ENCODE measurements around the gene CYB5R3. TPM values are rescaled to one million over a fixed set of nuclear protein-coding genes. Genes with fewer than 3 reads are reported as not detected.
"Not testable (repeated sequence)": the region's sequence is repeated elsewhere in the genome, so short reads cannot be mapped to it uniquely, and the experiment has no call there.

Gene CYB5R3
- total RNA-seq, 1 donor from 2014 or later: 243 TPM

DNA sequence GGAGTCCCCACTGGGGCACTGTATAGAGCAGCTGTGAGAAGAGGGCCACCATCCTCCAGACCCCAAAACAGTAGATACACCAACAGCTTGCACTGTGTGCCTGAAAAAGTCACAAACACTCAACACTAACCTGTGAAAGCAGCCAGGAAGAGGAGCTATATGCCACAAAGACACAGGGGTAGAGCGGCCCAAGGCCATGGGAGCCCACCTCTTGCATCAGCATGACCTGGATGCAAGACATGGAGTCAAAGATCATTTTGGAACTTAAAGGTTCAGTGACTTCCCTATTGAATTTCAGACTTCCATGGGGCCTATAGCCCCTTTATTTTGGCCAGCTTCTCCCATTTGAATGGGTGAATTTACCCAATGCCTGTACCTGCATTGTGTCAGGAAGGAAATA is 29.7 kb upstream of the CYB5R3 start:
- DNase-seq (ENCODE audit: low spot score): no peak

DNA sequence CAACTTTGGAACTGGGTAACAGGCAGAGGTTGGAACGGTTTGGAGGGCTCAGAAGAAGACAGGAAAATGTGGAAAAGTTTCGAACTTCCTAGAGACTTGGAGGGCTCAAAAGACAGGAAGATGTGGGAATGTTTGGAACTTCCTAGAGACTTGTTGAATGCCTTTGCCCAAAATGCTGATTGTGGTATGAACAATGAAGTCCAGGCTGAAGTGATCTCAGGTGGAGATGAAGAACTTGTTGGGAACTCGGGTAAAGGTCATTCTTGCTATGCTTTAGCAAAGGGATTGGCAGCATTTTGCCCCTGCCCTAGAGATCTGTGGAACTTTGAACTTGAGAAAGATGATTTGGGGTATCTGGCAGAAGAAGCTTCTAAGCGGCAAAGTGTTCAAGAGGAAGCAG is 28.7 kb upstream of the CYB5R3 start:
- not testable (repeated sequence) for DNase-seq (ENCODE audit: low spot score)

DNA sequence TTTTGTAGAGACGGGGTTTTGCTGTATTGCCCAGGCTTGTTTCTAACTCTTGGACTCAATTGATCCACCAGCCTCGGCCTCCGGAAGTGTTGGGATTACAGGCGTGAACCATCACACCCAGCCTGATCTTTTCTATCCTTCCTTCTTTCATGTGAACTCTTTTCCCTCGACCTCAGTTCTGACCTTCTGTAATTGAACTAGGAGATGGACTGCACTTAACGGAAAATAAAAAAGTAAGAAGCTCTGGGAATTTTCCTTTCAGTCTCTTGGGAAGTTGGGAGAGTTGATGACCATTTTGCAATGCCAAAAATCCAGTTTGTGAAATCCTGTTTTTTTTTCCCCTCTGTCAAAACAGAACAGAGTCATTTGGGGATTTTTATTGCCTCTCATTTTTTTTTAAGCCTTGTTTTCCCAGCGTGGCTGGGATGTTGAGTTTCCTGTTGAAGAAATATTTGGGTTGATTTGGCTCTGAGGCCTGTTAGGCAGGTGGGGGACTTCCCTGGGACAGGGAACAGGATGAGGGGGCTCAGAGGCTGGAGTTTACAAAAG is 26.9 kb upstream of the CYB5R3 start:
- DNase-seq (ENCODE audit: low spot score): no peak

DNA sequence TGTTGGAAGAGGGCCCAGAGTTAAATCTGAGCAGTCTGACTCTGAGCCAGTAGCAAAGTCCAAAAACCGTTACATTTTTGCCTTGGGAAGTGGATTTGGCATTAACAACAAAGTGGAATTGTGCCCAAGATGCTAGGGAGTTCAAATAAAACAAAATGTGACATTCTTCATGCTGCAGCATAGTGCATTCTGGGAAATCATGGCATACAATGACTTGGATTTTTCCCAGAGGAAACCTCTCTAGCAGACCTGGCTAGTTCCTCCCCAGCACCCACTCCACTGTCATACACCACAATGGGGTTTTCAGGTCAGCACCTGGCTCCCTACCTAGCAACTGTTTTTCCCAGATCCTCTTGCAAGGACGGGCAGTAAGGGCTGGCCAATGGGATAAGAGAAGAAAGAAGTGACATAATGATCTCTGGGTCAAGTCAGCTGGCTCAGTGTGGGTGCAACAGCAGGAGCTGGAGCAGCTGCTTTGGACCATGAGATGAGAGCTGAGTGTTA is 24.8 kb upstream of the CYB5R3 start:
- no peak for DNase-seq (ENCODE audit: low spot score)

DNA sequence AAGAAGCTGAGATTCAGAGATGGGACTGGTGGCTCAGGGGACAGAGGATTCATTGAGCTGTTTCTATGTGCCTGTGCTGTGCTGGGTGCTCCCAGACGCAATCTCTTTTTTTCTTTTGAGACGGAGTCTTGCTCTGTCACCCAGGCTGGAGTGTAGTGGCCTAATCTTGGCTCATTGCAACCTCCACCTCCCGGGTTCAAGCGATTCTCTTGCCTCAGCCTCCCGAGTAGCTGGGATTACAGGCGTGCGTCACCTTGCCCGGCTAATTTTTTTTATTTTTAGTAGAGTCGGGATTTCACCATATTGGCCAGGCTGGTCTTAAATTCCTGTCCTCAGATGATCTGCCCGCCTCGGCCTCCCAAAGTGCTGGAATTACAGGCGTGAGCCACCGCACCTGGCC is 23.9 kb upstream of the CYB5R3 start:
- not testable (repeated sequence) for DNase-seq (ENCODE audit: low spot score)

DNA sequence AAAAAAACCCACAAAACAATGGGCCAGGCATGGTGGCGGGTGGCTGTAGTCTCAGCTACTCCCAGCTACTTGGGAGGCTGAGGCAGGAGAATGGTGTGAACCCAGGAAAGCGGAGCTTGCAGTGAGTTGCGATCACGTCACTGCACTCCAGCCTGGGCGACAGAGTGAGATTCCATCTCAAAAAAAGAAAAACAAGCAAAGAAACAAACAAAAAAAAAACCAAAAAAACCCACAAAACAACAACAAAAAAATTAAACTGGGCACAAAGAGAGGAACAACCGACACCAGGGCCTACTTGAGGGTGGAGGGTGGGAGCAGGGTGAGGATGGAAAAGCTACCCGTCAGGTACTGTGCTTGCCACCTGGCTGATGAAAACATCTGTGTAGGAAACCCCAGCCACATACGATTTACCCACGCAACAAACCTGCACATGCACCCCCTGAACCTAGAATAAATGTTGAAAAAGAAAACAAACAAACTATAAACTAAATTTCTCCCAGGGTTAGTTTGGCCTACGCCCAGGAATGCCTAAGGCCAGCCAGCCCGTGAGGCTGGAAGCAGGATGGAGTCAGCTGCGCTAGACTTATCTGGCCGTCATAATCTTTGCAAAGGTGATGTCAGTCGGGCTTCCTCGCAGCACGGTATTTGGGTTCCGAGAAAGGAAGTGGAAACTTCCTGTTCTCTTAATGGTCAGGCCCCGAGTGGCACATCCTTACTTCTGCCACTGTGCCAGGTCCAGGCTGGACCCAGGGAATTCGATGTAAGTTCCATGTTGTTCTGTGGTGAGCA is 21.9 kb upstream of the CYB5R3 start:
- peak; percentile 61 for DNase-seq (ENCODE audit: low spot score)

DNA sequence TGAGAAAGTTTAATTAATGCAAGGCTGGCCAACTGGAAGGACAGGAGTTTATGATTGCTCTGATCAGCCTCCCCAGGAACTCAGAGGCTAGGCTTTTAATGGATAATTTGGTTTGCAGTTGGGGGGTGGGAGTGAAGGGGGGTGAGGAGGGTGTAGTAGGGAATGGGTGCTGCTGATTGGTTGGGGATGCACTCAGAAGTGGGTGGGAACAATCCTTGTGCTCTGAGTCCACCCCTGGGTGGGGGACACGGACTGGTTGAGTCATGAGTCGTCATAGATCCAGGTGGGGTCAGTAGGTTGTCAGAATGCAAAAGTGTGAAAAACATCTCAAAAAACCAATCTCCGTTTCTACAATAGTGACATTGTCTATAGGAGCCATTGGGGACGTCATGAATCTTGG is 20.9 kb upstream of the CYB5R3 start:
- no peak for DNase-seq (ENCODE audit: low spot score)

DNA sequence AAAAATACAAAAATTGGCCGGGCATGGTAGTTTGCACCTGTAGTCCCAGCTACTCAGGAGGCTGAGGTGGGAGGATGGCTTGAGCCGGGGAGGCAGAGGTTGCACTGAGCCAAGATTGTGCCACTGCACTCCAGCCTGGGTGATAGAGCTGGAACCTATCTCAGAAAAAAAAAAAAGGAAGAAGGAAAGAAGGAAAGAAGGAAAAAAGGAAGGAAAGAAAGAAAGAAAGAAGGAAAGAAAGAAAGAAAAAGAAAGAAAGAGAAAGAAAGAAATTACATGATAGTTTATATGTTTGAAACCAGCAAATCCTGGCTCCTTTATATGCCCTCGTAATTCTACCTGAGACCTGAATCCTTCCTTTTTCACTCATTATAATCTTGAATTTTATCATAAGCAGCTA is 17.2 kb upstream of the CYB5R3 start:
- not testable (repeated sequence) for DNase-seq (ENCODE audit: low spot score)

DNA sequence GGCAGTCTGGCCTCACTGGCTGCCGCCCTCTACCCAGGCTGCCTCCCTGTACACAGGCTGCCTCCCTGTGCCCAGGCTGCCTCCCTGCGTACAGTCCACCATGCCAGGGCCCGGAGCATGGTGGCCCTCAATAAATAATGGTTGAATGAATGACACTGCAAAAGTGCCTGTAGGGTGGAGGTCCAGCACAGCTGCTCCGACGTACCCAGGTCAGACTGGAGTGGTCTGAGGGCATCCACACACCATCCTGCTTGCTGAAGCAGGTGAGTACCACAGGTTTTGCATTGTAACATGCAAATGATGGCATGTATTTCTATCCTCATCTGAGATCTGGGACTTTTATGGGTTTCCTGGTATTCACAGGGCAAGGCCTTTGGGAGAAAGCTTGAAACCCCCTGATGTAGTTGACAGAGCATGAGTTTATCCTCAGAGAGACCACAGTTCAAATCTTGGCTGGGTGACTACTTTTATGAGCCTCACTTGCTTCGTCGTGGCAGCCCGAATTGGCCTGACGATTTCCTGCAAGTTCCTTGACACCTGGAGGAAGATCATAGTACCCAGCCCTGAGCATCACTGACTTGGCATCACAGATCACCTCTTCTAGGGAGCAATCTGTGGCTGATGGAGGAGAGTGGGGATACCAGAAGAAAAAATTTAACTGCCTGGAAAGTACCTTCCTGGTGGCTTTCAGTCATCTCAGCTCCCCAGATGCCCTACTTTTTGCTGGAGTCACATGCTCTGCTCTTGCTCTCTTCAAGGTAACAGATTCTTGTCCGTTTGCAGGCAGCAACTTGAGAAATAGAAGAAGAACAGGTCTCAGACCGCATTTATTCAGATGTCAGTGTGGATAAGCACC is 16.0 kb upstream of the CYB5R3 start:
- DNase-seq (ENCODE audit: low spot score): peak; percentile 66

DNA sequence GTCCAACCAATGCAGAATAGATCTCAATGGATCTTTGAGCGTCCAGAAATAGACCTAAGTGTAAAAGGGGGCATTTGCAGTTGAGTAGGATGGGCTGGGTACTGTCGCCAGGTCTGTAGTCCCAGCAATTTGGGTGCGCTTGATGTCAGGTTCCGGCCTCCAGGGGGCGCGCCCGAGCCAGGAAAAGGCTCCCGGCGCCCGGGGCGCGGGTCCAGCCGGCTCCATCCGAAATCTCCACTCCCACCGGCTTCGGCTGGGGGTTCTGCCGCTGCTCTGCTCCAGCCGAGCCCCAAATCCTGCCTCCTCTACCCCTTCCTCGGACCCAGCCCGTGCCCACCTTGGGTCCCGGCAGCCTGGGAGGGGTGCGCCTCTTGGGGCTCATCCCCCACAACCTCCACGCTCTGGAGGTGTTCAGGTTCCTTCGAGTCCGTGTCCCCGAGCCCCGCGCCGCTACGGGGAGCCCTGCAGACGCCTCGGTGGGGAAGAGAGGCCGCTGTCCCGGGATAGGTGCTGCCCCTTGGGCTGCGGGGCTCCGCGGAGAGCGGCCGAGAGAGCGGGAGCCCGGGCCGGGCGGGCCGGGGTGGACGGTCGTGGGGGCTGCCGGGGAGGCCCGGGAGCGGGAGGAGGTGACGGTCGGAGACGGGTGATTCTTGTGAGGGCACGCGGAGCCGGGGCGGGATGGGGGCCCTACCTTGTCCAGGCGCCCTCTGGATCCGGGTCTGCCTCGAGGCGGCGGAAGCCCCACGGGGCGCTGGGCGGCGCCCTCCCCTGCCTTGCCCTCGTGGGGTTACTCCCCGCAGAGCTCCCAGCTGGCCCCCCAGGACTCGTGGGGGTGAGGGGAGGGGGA is 13.0 kb upstream of the CYB5R3 start:
- DNase-seq (ENCODE audit: low spot score): peak; percentile 90

DNA sequence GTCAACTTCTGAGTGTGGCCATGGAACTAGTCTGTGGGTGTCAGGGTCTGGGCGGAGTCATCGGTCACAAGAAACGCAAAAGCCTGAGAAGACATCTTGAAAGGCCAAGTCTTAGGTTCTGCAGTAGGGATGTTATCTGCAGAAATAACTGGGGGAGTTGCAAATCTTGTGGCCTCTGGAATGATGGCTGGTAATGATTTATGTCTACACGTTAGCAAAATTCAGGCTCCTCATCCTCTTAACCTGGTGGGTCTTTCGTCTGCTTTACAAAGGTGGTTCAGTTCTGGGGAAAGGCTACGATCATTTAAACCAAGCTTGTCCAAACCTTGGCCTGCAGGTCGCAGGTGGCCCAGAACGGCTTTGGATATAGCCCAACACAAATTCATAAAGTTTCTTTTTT is 7.4 kb upstream of the CYB5R3 start:
- DNase-seq (ENCODE audit: low spot score): no peak

DNA sequence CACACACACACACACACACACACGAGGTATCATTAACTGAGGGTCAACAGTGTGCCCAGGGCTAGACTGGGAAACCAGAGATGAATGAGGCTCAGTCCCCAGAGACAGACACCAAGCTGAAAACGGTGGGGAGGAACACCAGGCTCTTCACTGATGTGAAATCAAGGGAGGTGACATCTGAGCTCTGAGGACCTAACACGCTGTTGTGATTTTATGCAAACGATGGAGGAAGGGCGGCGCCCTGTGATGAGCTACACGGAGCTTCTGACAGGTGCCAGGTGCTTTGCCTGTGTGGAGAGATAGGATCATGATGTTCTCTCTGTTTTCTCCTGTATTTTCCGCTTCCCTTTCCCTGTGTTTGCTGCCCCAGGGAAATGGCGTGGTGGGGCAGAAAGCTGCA is 6.5 kb upstream of the CYB5R3 start:
- no peak for DNase-seq (ENCODE audit: low spot score)

DNA sequence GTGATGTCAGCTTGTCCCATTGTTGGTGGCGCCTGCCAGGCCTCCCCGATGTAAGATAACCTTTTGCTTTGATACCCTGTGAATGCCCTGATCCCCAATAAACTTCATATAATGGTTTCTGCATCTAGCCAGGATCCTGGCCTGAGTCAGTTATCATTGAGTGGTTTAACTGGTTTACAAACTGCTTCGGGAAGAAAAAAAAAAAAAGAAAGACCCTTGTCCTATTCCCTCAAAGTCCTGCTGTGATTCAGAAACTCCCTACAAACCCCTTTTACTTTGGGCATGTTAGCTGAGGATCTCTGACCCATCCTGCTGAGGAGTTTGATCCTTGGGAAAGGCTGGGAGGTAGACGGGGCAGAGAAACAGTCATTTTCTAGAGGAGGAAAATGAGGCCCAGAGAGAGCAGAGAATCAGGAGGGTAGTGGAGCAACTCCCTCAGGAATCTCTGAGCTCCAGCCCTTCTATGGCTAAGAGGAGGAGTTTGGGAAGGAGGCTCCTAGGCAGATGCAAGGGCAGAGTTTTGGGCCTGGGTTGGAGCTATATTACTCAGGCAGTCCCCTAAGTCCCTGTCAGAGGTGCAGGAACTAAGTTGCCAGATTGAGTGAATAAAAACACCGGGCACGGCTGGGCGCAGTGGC is 5.4 kb upstream of the CYB5R3 start:
- no peak for DNase-seq (ENCODE audit: low spot score)

DNA sequence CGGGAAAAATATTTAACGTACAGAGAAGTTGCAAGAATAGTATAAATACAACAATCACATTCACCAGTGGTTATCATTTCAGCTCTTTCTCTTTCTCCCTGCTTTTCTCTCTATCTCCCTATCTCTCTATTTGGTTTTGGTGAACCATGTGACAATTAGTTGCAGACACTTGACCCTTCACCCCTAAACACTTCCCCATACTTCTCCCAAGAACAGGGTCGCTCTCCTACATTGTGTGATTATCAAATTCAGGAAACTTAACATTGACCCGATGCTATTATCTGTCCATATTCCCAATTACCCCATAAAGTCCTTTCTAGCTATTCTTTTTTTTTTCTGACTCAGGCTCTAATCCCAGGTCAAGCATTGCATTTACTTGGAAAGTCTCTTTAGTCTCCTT is 4.8 kb upstream of the CYB5R3 start:
- no peak for DNase-seq (ENCODE audit: low spot score)

DNA sequence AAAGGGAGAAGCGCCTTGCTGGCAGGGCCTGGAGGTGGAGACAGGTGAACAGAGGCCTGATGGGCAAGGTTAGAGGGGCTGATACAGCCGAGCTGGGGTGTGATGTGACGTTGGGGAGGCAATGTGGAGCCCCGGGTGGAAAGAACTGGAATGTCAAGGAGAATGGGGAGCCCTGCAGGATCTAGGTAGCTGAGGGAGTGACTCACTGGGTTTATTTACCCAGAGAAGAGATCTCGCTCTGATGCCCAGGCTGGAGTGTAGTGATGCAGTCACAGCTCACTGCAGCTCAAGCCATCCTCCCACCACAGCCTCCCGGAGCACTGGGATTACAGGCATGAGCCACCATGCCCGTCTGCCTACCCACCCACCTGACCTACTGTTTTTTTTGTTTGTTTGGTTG is 1.9 kb upstream of the CYB5R3 start:
- DNase-seq (ENCODE audit: low spot score): no peak

DNA sequence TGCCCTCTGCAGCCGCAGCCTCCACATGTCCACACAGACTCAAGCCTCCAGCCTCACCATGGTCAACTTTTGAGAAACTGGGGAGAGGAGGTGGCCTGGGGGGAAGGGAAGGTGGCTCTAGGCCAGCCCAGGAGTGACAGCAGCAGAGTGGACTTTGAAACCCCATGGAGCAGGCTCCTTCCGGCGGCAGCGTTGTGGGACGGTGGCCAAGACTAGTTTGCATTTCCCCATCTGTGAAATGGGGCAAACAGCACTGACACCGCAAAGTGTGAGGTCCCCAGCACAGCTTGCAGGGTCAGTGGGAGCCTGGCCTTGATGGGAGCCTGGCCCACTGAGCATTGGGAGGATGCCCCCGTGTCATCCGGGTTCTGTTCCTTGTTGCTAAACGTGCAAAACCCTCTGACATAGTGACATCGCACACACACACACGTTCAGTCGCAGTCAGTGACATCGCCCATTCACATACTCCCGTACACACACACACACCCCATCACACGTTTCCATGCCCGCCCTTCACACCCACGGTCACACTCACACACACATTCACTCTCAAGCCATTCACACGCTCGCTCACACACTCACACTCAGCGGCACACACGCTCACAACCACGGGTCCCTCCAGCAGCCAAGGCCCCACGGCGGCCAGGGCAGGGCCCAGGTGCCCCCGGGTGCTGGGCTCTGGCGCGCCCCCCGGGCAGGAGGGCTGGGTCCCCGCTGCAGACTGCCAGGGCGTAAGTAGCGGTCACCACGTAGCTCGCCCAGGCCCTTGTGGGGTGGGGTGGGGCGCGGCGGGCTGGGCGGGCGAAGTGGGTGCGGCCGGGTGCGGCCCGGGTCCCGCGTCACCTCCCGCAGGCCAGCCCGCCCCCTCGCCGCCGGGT is 585 bp downstream of the CYB5R3 start:
- DNase-seq (ENCODE audit: low spot score): peak; percentile 70

DNA sequence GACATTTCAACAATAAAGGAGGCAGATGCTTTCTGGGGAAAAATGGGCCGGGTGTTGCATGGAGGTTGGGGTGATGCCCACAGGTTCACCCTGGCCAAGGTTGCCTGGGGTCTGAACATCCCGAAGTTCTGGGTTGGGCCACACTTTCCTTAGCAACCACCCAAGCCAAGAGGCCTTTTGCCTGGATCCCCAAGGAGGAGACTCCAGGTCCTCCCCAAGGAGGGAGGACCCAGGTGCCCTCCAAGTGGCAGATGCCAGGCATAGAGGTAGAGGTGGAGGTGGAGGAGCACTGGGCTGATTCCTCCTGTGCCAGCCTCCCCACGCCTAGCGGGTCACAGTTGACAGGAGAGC is 1.2 kb downstream of the CYB5R3 start:
- DNase-seq (ENCODE audit: low spot score): no peak

DNA sequence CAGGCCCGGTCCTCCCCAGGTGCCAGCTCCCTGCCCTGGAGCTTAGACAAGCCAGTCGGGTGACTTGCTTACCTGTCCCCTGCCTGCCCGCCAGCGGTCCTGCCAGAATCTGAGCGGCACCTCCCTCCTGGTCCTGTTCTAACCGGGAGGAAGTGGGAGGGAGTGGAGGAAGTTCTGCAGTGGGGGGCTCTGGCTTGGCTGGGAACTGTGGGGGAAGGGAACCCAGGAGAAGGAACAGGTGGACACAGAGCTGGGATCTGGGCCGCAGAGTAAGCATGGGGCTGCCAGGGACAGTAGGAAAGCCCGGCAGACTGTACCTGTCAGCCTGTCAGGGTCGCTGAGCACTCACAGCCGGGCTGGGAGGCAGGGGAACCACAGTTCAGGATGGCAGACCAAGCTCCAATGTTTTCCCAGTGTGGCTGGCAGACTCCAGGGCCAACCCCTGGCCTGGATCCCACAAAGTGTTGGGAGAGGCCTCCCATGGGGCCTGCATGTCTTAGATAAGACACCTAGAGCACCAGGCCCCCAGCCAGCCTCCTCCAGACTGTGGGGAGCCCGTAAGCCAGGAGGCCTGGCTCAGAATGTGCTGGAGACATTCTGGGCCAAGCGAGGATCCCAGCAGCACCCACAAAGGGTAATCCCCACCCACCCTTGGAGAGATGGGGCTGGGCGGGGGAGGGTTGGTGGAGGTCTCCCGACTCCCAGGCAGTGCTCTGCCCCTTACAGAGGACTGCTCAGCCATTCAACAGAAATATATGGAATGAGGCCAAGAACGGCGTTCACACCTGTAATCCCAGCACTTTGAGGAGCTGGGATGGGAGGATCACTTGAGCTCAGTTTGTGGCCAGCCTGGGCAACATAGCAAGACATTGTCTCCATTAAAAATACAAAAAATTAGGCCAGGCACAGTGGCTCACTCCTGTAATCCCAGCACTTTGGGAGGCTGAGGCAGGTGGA is 2.3 kb downstream of the CYB5R3 start:
- peak; percentile 83 for DNase-seq (ENCODE audit: low spot score)

DNA sequence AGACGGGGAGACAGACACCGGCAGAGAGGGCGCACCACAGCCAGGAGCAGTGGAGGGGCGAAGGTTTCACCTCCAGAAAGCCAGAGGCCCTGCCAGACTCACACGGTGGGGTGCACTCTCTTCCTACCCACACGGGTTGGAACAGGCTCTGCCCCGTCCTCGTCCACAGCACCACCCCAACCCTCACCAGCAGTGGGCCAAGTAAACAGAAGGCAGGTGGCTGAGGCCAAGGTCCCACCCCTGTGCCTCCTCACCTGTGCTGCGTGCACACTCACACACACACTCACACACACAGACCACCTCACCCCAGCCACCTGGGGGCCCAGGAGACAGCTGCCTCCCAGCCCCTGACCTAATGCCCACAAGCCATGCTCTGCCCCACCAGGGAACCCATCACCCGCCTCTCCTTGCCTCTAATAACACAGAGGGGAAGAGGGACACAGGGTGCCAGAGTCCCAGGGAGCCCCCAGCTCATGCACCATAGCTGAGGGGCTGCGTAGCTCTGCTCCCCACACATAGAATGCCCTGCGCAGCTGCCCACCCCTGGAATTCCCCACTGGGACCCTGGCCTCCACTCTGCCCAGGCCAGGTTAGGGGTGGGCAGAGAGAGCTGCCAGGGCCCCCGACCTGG is 3.1 kb downstream of the CYB5R3 start:
- DNase-seq (ENCODE audit: low spot score): peak; percentile 73
